ENCODE data around the gene RDH8.

DNA sequence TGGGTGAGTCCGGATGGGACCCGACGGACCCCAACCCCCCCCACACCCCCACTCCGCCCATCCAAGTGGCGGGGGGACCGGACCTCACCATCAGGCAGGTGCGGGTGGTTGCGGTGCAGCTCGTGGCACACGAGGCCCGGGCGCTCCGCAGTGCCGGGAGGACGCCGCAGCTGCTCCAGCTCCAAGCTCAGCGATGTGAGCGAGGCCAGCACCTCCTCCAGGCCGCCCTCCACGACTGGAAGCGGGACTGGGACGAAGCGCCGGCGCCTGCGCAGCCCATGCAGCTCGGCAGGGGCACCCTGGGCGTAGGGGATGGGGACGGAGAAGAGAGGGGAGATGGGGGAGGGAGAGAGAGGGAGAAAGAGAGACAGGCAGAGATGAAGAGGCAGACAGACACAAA is 46.8 kb upstream of the RDH8 start:
- TF ChIP-seq, protein P1, sequence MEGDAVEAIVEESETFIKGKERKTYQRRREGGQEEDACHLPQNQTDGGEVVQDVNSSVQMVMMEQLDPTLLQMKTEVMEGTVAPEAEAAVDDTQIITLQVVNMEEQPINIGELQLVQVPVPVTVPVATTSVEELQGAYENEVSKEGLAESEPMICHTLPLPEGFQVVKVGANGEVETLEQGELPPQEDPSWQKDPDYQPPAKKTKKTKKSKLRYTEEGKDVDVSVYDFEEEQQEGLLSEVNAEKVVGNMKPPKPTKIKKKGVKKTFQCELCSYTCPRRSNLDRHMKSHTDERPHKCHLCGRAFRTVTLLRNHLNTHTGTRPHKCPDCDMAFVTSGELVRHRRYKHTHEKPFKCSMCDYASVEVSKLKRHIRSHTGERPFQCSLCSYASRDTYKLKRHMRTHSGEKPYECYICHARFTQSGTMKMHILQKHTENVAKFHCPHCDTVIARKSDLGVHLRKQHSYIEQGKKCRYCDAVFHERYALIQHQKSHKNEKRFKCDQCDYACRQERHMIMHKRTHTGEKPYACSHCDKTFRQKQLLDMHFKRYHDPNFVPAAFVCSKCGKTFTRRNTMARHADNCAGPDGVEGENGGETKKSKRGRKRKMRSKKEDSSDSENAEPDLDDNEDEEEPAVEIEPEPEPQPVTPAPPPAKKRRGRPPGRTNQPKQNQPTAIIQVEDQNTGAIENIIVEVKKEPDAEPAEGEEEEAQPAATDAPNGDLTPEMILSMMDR (IDR thresholded peaks at IDR 0.05; ENCODE audit: low read depth, low read length, missing input control) = no peak
- TF ChIP-seq YY1 (IDR thresholded peaks at IDR 0.05) = no peak
